ENCODE measurements around the gene GRIK5.

The GRIK5 gene

GRCh38 chr19:42024622-42025111 is 45.3 kb downstream of the GRIK5 start:
- no peak for TF ChIP-seq CTCF (IDR thresholded peaks at IDR 0.05; ENCODE audit: insufficient read depth, low read length, missing control alignments)
- no peak for DNase-seq (ENCODE audit: low read depth, low spot score)
- POLR2A ChIA-PET: no interaction called here
- H3K4me3 ChIP-seq (ENCODE audit: low read depth, low read length): no peak overlapping the region
- CTCF ChIA-PET: interaction anchor here (1.1 to 3.0 kb wide), 4 partner anchors 10 to 25 kb away, joined by 3 to 24 read pairs (median 12); no protein-coding TSS in a partner anchor

- ChIA-PET POLR2A (no interaction called here), CTCF (interaction anchor here (1.1 to 3.0 kb wide), 5 partner anchors 8 to 24 kb away, joined by 3 to 24 read pairs (median 10); no protein-coding TSS in a partner anchor)
- TF ChIP-seq CTCF (IDR thresholded peaks at IDR 0.05; ENCODE audit: insufficient read depth, low read length, missing control alignments): no peak
- DNase-seq (ENCODE audit: low read depth, low spot score): no peak
- no peak overlapping the region for H3K4me3 ChIP-seq (ENCODE audit: low read depth, low read length)
These were observed 46.1 kb downstream of the GRIK5 start for GRCh38 chr19:42023943-42024260.

- ChIA-PET CTCF (interaction anchor here (0.7 to 3.0 kb wide), 9 partner anchors 8 to 67 kb away, joined by 3 to 24 read pairs (median 3); no protein-coding TSS in a partner anchor), POLR2A (no interaction called here)
- no peak overlapping the region for H3K4me3 ChIP-seq (ENCODE audit: low read depth, low read length)
- TF ChIP-seq CTCF (IDR thresholded peaks at IDR 0.05; ENCODE audit: insufficient read depth, low read length, missing control alignments): peak; percentile 40
- DNase-seq (ENCODE audit: low read depth, low spot score): no peak
These were observed 46.7 kb downstream of the GRIK5 start for GRCh38 chr19:42023121-42023942.

GRCh38 chr19:42022616-42023015 is 47.4 kb downstream of the GRIK5 start:
- H3K4me3 ChIP-seq (ENCODE audit: low read depth, low read length): no peak overlapping the region
- no peak for DNase-seq (ENCODE audit: low read depth, low spot score)
- POLR2A ChIA-PET: no interaction called here
- CTCF ChIA-PET: interaction anchor here (0.7 to 3.0 kb wide), 7 partner anchors 9 to 66 kb away, joined by 3 to 24 read pairs (median 7); no protein-coding TSS in a partner anchor
- no peak for TF ChIP-seq CTCF (IDR thresholded peaks at IDR 0.05; ENCODE audit: insufficient read depth, low read length, missing control alignments)

- no peak overlapping the region for H3K4me3 ChIP-seq (ENCODE audit: low read depth, low read length)
- no peak for TF ChIP-seq CTCF (IDR thresholded peaks at IDR 0.05; ENCODE audit: insufficient read depth, low read length, missing control alignments)
- no peak for DNase-seq (ENCODE audit: low read depth, low spot score)
- ChIA-PET POLR2A (no interaction called here), CTCF (interaction anchor here (1.7 to 2.0 kb wide), 3 partner anchors 8 to 14 kb away, joined by 6 to 11 read pairs (median 7); no protein-coding TSS in a partner anchor)
These were observed 48.8 kb downstream of the GRIK5 start for GRCh38 chr19:42021185-42021584.

- ChIA-PET POLR2A (no interaction called here), CTCF (interaction anchor here (1.4 to 1.8 kb wide), 3 partner anchors 15 to 21 kb away, joined by 3 to 5 read pairs (median 5); no protein-coding TSS in a partner anchor)
- no peak for DNase-seq (ENCODE audit: low read depth, low spot score)
These were observed 51.4 kb downstream of the GRIK5 start for GRCh38 chr19:42018503-42019193.

More at GRCh38 chr19:42018503-42019193, 51.4 kb downstream of the GRIK5 start:
- no peak overlapping the region for H3K4me3 ChIP-seq (ENCODE audit: low read depth, low read length)
- no peak for TF ChIP-seq CTCF (IDR thresholded peaks at IDR 0.05; ENCODE audit: insufficient read depth, low read length, missing control alignments)
